Medulla oblongata (tissue), 1 donor: Measurements from ENCODE around the gene DLG3.

ENCODE experiments used
- DNase-seq: peaks from one replicate; pipeline ENCODE4 v3.0.0-alpha.2; 2015; ENCODE audit errors: extremely low spot score

DLG3 gene

GRCh38 chrX:70437921-70438665 is 6.5 kb upstream of the DLG3 start:
- no peak for DNase-seq

GRCh38 chrX:70439016-70439415 is 5.6 kb upstream of the DLG3 start:
- no peak for DNase-seq

GRCh38 chrX:70442224-70442623 is 2.4 kb upstream of the DLG3 start:
- DNase-seq: no peak

GRCh38 chrX:70444946-70445656 is 466 bp downstream of the DLG3 start:
- DNase-seq: no peak

- DNase-seq: no peak
These were observed 1.3 kb downstream of the DLG3 start for GRCh38 chrX:70445951-70446350.

- DNase-seq: no peak
These were observed 2.0 kb downstream of the DLG3 start for GRCh38 chrX:70446380-70447350.

GRCh38 chrX:70449457-70449966 is 4.9 kb downstream of the DLG3 start:
- DNase-seq: no peak

- DNase-seq: peak; percentile 45
These were observed 7.6 kb downstream of the DLG3 start for GRCh38 chrX:70452143-70452733.

GRCh38 chrX:70453024-70453618 is 8.5 kb downstream of the DLG3 start:
- DNase-seq: no peak

- DNase-seq: no peak
These were observed 10.1 kb downstream of the DLG3 start for GRCh38 chrX:70454441-70455365.

GRCh38 chrX:70455366-70456202 is 10.9 kb downstream of the DLG3 start:
- DNase-seq: no peak

GRCh38 chrX:70456256-70456655 is 11.6 kb downstream of the DLG3 start:
- DNase-seq: no peak

GRCh38 chrX:70461026-70461425 is 16.4 kb downstream of the DLG3 start:
- DNase-seq: no peak

- no peak for DNase-seq
These were observed 19.4 kb downstream of the DLG3 start for GRCh38 chrX:70464051-70464450.

- no peak for DNase-seq
These were observed 22.3 kb downstream of the DLG3 start for GRCh38 chrX:70466968-70467367.

- DNase-seq: no peak
These were observed 24.1 kb downstream of the DLG3 start for GRCh38 chrX:70468709-70469108.

GRCh38 chrX:70470850-70471289 is 26.2 kb downstream of the DLG3 start:
- DNase-seq: peak; percentile 9

GRCh38 chrX:70476166-70476933 is 31.7 kb downstream of the DLG3 start:
- no peak for DNase-seq
